Neutrophil (primary cell): ENCODE data around the gene RHEB.

Experiments
- H3K27ac ChIP-seq: fragments of 200-600 bp; sonication (generic); 2 replicates; pipeline ENCODE4 v1.5.1; 2016; ENCODE audit warnings: mild to moderate bottlenecking, moderate library complexity
- H3K27me3 ChIP-seq: fragments of 200-600 bp; sonication (generic); 2 replicates; pipeline ENCODE4 v1.6.0; 2016; ENCODE audit warnings: mild to moderate bottlenecking
- H3K36me3 ChIP-seq: fragments of 200-600 bp; sonication (generic); 2 replicates; pipeline ENCODE4 v1.5.1; 2017
- H3K4me1 ChIP-seq, 2 experiments: fragments of 200-600 bp in 1 of 2; sonication (generic) in 1 of 2; 1 replicate in 1 of 2; 2 replicates in 1 of 2; pipeline versions ENCODE4 v1.5.1 to v1.6.1; 2013 to 2016; ENCODE audit warnings: low read depth in 1 of 2, low read length in 1 of 2, mild to moderate bottlenecking in 1 of 2, moderate library complexity in 1 of 2; ENCODE audit not compliant: control insufficient read depth in 1 of 2, insufficient read depth in 1 of 2
- H3K4me3 ChIP-seq, 2 experiments: fragments of 200-600 bp in 1 of 2; sonication (generic) in 1 of 2; 1 replicate in 1 of 2; 2 replicates in 1 of 2; pipeline ENCODE4 v1.5.1; 2013 to 2016; ENCODE audit warnings: low read depth in 1 of 2, low read length in 1 of 2, mild to moderate bottlenecking in 1 of 2, moderate library complexity in 1 of 2
- H3K9me3 ChIP-seq: fragments of 200-600 bp; sonication (generic); 2 replicates; pipeline ENCODE4 v1.5.1; 2016
- TF ChIP-seq, protein P1 (sequence below): fragments of 200-600 bp; sonication (generic); IDR thresholded peaks from 2 replicates; pipeline ENCODE4 v1.5.1; 2016; ENCODE audit warnings: antibody characterized with exemption

Gene RHEB

DNA sequence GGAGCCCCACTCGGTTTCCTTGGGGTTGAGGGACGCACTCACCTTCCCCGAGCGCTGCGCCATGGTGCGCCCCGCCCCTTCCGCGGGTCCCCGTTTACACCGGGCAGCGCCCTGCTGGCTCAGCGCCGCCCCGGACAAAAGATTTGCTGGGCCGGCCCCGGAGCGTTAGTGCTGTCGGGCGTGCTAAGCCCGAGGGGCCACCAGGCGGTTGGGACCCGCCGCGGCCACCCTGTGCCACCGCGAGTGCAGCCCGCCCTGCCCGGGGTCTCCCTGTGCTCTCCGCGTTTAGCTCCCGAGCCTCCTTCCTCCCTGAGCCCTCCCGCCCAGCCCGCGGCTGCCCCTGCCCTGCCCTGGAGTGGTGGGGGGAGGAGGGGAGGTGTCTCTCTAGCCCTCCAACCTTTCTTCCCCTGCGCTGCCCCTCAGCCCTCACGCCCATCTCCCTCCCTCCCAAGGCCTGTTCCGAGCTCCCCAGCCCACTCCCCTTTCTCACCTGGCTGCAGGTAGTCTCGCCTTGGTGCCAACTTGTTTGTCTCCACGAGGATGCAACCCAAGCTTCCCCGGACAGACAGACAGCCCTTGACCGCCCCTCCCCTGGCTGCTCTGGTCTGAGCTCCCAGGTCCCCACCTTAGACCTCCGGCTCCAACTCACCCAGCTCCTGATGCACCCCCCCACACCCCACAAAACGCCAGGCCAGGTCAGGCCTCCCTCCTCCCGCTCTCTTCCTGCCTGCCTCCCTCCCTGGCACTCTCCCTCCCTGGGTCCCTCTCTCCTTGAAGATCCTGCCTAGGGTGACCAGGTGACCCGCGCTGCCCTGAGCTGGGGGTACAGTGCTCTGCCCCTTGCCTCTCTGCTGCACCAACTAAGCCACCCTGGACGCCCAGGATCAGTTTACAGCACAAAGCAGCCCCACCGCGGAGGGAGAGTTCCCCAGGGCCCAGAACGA, 79.6 kb downstream of the RHEB start, which contains the start of gene CRYGN:
Gene CRYGN, minus strand, starts transcription at position 287 of the 944 bp plus-strand sequence. Its CDS starts 224 bp downstream, at position 63.
- Histone ChIP-seq H3K36me3 (no peaks in the 10 kb centered on the region), H3K9me3 (no peaks in the 10 kb centered on the region), H3K27ac (no peak within 1 kb of the TSS), H3K4me1 (peaks cover 6 to 8% of the 10 kb centered on the region in 2 experiments), H3K27me3 (peaks cover 41% of the 10 kb centered on the region), H3K4me3 (no peak within 1 kb of the TSS)
- TF ChIP-seq, protein P1, sequence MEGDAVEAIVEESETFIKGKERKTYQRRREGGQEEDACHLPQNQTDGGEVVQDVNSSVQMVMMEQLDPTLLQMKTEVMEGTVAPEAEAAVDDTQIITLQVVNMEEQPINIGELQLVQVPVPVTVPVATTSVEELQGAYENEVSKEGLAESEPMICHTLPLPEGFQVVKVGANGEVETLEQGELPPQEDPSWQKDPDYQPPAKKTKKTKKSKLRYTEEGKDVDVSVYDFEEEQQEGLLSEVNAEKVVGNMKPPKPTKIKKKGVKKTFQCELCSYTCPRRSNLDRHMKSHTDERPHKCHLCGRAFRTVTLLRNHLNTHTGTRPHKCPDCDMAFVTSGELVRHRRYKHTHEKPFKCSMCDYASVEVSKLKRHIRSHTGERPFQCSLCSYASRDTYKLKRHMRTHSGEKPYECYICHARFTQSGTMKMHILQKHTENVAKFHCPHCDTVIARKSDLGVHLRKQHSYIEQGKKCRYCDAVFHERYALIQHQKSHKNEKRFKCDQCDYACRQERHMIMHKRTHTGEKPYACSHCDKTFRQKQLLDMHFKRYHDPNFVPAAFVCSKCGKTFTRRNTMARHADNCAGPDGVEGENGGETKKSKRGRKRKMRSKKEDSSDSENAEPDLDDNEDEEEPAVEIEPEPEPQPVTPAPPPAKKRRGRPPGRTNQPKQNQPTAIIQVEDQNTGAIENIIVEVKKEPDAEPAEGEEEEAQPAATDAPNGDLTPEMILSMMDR: no peak

DNA sequence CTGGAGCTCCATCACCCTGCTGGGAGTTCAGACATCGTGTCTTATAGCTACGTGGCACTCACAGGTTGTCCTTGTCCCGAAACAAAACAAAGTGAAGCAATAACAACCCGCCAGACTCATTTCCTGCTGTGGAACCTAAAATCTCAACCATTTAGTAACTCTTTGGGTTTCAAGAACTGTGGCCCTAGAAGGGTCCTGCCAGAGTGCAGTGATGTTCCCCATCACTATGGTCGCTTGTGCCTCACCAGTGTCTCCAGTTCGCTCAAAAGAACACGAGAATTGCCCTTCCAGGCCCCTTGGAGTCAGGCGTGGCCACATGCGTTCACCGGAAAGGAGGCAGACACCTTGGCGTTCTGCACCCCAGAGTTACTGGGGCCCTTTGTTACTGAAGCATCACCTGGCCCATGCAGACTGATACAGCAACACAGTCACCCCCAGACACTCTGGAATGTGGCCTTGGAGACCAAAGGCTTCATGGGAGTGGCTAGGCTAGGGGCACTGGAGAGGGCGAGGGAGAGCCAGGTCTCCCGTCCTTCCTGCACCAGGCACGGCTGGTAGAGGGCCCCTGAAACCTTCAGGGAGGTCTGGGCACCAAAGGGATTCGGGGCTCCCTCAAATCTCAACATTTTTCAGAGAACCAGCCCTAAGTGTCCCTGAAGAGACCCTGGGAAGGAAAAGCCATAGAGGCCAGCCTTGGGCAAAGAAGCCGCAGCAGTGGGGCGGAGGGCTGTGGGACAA, 80.7 kb downstream of the RHEB start:
- Histone ChIP-seq H3K27me3 (peaks cover 35% of the 10 kb centered on the region), H3K9me3 (no peaks in the 10 kb centered on the region), H3K27ac (no peak overlapping the region), H3K4me1 (peaks cover 6 to 8% of the 10 kb centered on the region in 2 experiments), H3K4me3 (no peak overlapping the region), H3K36me3 (no peaks in the 10 kb centered on the region)
- TF ChIP-seq, protein P1: no peak

DNA sequence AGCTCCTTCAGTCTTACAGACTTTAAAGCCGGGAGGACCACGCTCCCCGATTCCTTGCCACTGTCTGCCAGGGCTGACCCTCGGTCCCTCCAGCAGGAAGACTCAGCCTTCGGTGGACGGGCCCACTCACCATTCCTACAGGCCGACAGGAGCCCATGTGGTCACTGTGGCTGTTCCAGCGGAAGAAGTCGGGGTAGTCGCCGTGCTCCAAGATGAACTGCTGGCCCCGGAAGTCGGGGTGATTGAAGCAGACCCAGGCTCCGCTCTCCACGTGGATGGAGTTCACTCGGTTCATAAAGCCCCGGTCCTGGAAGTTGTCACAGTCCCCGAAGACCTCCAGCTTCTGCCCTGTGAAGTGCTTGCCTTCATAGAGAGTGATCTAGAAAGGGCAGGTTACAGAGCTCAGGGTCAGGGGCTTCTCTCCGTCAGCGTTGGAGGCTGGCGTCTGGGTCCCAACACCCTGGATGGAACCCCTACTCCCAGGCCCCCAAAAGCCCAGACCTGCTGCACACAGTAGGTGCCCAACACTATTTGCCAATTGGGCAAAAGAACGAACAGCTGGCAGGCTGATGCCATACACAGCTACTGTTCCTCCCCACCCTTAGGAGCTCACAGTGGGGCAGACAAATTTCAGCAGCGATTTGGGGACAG, 81.7 kb downstream of the RHEB start:
- Histone ChIP-seq H3K27ac (no peak overlapping the region), H3K9me3 (no peaks in the 10 kb centered on the region), H3K36me3 (no peaks in the 10 kb centered on the region), H3K4me1 (peaks cover 6 to 8% of the 10 kb centered on the region in 2 experiments), H3K4me3 (no peak overlapping the region), H3K27me3 (peaks cover 35% of the 10 kb centered on the region)
- TF ChIP-seq, protein P1: no peak

DNA sequence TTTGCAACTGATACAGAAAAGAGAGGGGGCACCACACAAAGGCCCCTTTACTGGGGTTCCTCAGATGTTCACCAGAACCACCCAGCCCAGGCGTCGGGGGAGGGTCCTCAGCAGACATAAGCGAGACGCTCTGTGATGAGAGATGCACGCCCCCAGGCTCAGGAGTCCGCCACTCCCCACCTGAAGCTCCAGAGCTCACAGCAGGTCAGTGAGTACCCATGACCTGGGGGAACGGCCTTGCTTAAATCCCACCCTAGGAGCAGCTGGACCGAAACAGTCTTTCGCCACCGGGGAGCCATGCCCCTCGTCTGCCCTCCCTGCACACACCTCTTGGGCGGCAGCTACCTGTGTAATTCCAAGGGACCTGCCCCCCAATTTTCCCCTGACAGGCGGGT, 82.5 kb downstream of the RHEB start:
- peaks cover 6 to 8% of the 10 kb centered on the region in 2 experiments for H3K4me1 ChIP-seq
- TF ChIP-seq, protein P1: no peak
- no peaks in the 10 kb centered on the region for H3K9me3 ChIP-seq
- no peaks in the 10 kb centered on the region for H3K36me3 ChIP-seq
- H3K27me3 ChIP-seq: peaks cover 35% of the 10 kb centered on the region
- H3K27ac ChIP-seq: no peak overlapping the region
- no peak overlapping the region for H3K4me3 ChIP-seq

DNA sequence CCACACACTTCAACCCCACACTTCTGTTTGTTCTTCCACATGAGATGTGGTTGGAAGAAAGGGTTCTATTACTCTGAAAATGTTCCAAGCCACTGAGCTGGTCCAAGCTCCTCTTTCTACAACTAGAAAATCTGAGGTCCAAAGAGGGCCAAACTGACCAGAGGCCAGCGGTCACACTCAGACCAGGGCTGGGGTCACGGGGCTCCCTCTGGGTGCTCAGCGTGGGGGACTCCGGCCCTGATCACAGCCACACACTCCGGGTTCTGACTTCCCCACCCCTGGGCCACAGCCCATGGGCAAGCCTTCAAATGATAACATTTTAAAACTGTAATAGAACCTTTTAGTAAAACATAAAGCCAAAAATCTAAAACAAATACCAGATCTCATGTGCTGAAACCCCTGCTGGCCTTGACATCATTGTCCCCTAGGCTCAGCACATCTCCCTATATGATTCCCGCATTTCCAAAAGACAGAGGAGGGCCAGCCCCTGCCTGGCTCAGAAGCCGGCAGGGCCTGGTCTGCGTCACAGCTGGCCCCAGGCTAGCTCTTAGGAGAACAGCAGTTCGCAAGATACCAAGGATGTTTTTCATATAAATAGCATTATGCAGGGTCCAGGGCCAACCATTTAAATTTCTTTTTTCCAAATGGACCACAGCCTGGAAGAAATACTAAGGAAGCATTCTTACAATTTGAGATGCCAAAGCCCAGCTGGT, 83.1 kb downstream of the RHEB start:
- no peak overlapping the region for H3K27ac ChIP-seq
- no peak overlapping the region for H3K4me3 ChIP-seq
- peaks cover 6 to 8% of the 10 kb centered on the region in 2 experiments for H3K4me1 ChIP-seq
- H3K9me3 ChIP-seq: no peaks in the 10 kb centered on the region
- H3K27me3 ChIP-seq: peaks cover 35% of the 10 kb centered on the region
- TF ChIP-seq, protein P1: no peak
- H3K36me3 ChIP-seq: no peaks in the 10 kb centered on the region
